CD4-positive, alpha-beta T cell (primary cell): ENCODE measurements around the gene LRRFIP2. TPM values are rescaled to one million over a fixed set of nuclear protein-coding genes. Genes with fewer than 3 reads are reported as not detected.

Experiments
- ATAC-seq: fragments of 200-7000 bp; cut with Tn5 transposase; one replicate; pipeline ENCODE4 v1.10.0; 2022; ENCODE audit warnings: mild to moderate bottlenecking; ENCODE audit not compliant: poor library complexity
- CTCF ChIA-PET: fragments of 350-600 bp; sonication (Branson Sonifier 250); formaldehyde crosslinking; loops from one replicate; lab custom pipeline; 2021; ENCODE audit warnings: antibody characterized with exemption, inconsistent platforms; lab: Charles Lee
- POLR2A ChIA-PET: fragments of 350-600 bp; sonication (Branson Sonifier 250); formaldehyde crosslinking; loops from one replicate; lab custom pipeline; 2021; ENCODE audit warnings: antibody characterized with exemption, inconsistent platforms; lab: Charles Lee
- DNase-seq, 14 experiments: peaks; one replicate each; pipeline ENCODE4 v3.0.0-alpha.2; 2013 to 2020; ENCODE audit warnings: mixed read lengths in 2 of 14
- H3K27ac ChIP-seq, 2 donors: one replicate each; pipeline versions ENCODE4 v1.5.1 to v1.7.0; 2013; ENCODE audit warnings: low read length in 2 of 2, low read depth in 1 of 2, mild to moderate bottlenecking in 1 of 2
- H3K27me3 ChIP-seq, 2 experiments: 1 replicate in 1 of 2; 2 replicates in 1 of 2; pipeline versions ENCODE4 v1.6.1 to v1.7.0; 2013; ENCODE audit warnings: low read length in 2 of 2, control low read depth in 1 of 2, mild to moderate bottlenecking in 1 of 2, moderate library complexity in 1 of 2; ENCODE audit not compliant: insufficient read depth in 2 of 2, control insufficient read depth in 1 of 2
- H3K36me3 ChIP-seq: one replicate; pipeline ENCODE4 v1.6.1; 2013; ENCODE audit warnings: low read length, control low read depth; ENCODE audit not compliant: insufficient read depth
- H3K4me1 ChIP-seq: one replicate; pipeline ENCODE4 v1.6.1; 2013; ENCODE audit warnings: low read length, control low read depth; ENCODE audit not compliant: insufficient read depth
- H3K4me3 ChIP-seq: one replicate; pipeline ENCODE4 v1.5.1; 2013; ENCODE audit warnings: mild to moderate bottlenecking, low read length, moderate library complexity
- H3K9me3 ChIP-seq, 2 experiments: 1 replicate in 1 of 2; 2 replicates in 1 of 2; pipeline versions ENCODE4 v1.6.1 to v1.7.0; 2013; ENCODE audit warnings: low read length in 2 of 2, mild to moderate bottlenecking in 2 of 2, control low read depth in 1 of 2, moderate library complexity in 1 of 2; ENCODE audit not compliant: control insufficient read depth in 1 of 2, insufficient read depth in 1 of 2
- H3K27ac Mint-ChIP-seq: one replicate; pipeline ENCODE4 v1.8.0; 2020; ENCODE audit warnings: mixed read lengths
- H3K27me3 Mint-ChIP-seq: one replicate; pipeline ENCODE4 v1.8.0; 2021; ENCODE audit warnings: mixed read lengths
- H3K36me3 Mint-ChIP-seq: one replicate; pipeline ENCODE4 v1.8.0; 2021; ENCODE audit warnings: low read depth, mixed read lengths
- H3K4me1 Mint-ChIP-seq: one replicate; pipeline ENCODE4 v1.8.0; 2021; ENCODE audit warnings: low read depth, mixed read lengths
- H3K4me3 Mint-ChIP-seq: one replicate; pipeline ENCODE4 v1.8.0; 2020; ENCODE audit warnings: mild to moderate bottlenecking, mixed read lengths
- H3K9me3 Mint-ChIP-seq: one replicate; pipeline ENCODE4 v1.8.0; 2020; ENCODE audit warnings: mixed read lengths
- CTCF ChIP-seq: fragments of 200-600 bp; IDR thresholded peaks from one replicate; pipeline ENCODE4 v1.8.0; 2022; ENCODE audit warnings: antibody characterized with exemption, mild to moderate bottlenecking
- intact Hi-C, 2 experiments: fragments of 100-400 bp; cut with DNase I in 1 of 2; cut with micrococcal nuclease in 1 of 2; formaldehyde crosslinking; loops; one replicate each; pipeline versions ENCODE4 v1.15.1 to v1.9.0; 2023 to 2025; cut with DNase I, micrococcal nuclease
- total RNA-seq, 174 experiments: library from RNA in 2 of 174; stranded (reverse) in 2 of 174; gene quantifications; one replicate each; pipeline ENCODE4 v1.2.3 and lab custom pipeline; 2021 to 2026

The LRRFIP2 gene
- total RNA-seq, 2 experiments from 2014 or later: 34.2 to 34.8 TPM

- Mint-ChIP-seq H3K27ac (no peak overlapping the region), H3K4me1 (peaks cover 6% of the 10 kb centered on the region), H3K4me3 (no peak overlapping the region), H3K36me3 (peaks cover 98% of the 10 kb centered on the region), H3K9me3 (no peaks in the 10 kb centered on the region), H3K27me3 (no peaks in the 10 kb centered on the region)
- intact Hi-C loops: no loop called here
- Histone ChIP-seq H3K36me3 (peaks cover 74% of the 10 kb centered on the region), H3K27me3 (no peaks in the 10 kb centered on the region), H3K27ac (no peak overlapping the region), H3K4me1 (no peaks in the 10 kb centered on the region), H3K4me3 (no peak overlapping the region), H3K9me3 (peaks cover 0 to 5% of the 10 kb centered on the region in 2 experiments)
- ChIA-PET CTCF (interaction anchor here (0.7 kb wide), 1 partner anchor 19 kb away, joined by 3 read pairs; no protein-coding TSS in a partner anchor), POLR2A (no interaction called here)
- DNase-seq: no peak
- ATAC-seq: no peak
- no peak for TF ChIP-seq CTCF
Measured at GRCh38 chr3:37037352-37037751, 137.0 kb downstream of the LRRFIP2 start.

GRCh38 chr3:37032961-37033360 is 141.4 kb downstream of the LRRFIP2 start:
- no peak for TF ChIP-seq CTCF
- ChIA-PET POLR2A (no interaction called here), CTCF (interaction anchor here (0.6 kb wide), 1 partner anchor 1209 kb away, joined by 3 read pairs; no protein-coding TSS in a partner anchor)
- Histone ChIP-seq H3K4me1 (no peaks in the 10 kb centered on the region), H3K27ac (no peak overlapping the region), H3K4me3 (no peak overlapping the region), H3K27me3 (no peaks in the 10 kb centered on the region), H3K36me3 (peaks cover 83% of the 10 kb centered on the region), H3K9me3 (peaks cover 0 to 5% of the 10 kb centered on the region in 2 experiments)
- Mint-ChIP-seq H3K4me3 (no peak overlapping the region), H3K4me1 (no peaks in the 10 kb centered on the region), H3K27me3 (no peaks in the 10 kb centered on the region), H3K36me3 (peaks cover 97% of the 10 kb centered on the region), H3K27ac (no peak overlapping the region), H3K9me3 (no peaks in the 10 kb centered on the region)
- no peak for ATAC-seq
- intact Hi-C loops: no loop called here
- DNase-seq: no peak

DNA sequence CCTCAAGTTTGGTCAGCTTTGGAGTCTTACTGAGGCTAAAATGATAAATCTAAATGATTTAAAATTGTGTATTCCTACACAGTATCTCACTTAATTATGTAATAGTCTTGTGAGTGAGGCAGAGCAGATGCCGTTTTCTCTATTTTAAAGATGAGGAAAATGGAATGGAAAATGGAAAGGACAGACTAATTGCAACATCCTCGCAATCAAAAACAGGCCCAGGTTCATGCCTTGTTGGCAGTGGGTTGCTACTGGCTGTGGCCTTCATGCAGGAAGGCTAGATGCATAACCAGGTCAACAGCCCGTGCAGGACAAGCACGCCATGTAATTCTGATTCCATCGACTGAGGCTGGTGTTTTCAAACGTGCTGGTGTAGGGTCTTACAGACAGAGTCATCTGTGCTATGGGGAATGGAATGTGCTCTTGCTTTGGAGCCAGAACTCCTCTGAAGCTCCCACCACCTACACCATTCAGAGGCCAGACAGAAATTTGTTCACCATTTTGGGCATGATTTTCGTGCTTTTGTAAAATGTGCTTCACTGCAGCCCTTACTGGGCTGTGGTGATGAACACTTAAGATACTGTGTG is 143.2 kb downstream of the LRRFIP2 start:
- Mint-ChIP-seq H3K27ac (no peak overlapping the region), H3K9me3 (no peaks in the 10 kb centered on the region), H3K4me1 (no peaks in the 10 kb centered on the region), H3K36me3 (peaks cover 98% of the 10 kb centered on the region), H3K27me3 (no peaks in the 10 kb centered on the region), H3K4me3 (no peak overlapping the region)
- peaks cover 0 to 5% of the 10 kb centered on the region in 2 experiments for H3K9me3 ChIP-seq
- ATAC-seq (no peak), DNase-seq (no peak)
- ChIA-PET CTCF (interaction anchor here (1.2 kb wide), 1 partner anchor 73 kb away, joined by 4 read pairs; no protein-coding TSS in a partner anchor), POLR2A (no interaction called here)
- H3K27me3 ChIP-seq: no peaks in the 10 kb centered on the region
- intact Hi-C loops: no loop called here
- no peak overlapping the region for H3K4me3 ChIP-seq
- H3K36me3 ChIP-seq: peaks cover 89% of the 10 kb centered on the region
- no peak for TF ChIP-seq CTCF
- H3K4me1 ChIP-seq: no peaks in the 10 kb centered on the region
- H3K27ac ChIP-seq: no peak overlapping the region
